Measurements from ENCODE around the gene CMKLR1.

CMKLR1 gene

DNA sequence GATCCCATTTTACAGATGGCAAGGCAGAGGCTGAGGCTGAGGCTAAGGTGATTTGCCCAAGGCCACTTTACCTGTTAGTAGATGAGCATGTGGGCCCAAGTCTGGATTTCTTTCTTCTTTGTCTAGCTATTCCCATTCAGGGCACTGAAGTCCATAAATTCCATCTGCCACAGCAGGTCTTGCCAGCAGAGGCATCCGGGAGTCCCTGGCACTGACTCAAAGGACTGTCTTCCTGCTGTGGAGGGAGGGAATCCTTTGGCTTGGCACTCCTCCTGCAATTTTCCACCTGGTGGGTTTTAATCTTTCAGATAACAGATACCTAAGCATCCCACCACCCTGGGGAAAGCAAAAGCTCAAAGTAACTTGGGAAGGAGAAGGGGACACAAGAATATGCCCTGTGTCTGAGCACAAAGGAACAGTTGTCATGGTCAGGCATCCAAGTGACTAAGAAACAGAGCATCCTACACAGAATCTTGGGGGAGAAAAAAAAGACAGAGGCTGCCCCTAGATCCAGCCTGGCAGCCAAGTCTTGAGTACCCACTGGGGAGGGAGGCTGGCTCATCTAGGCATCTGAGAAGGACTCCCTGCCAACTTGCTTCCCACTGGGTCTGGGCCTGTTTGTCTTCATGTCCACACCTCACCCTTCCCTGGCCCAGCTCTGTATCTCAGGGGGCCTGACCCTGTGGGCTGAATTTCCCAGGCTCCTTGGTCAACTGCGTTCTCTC, 35.6 kb upstream of the CMKLR1 start:
- H3K36me3 ChIP-seq (ENCODE audit: control insufficient read depth, insufficient read depth, low read length), result no peaks in the 10 kb centered on the region
- no peaks in the 10 kb centered on the region for H3K4me1 ChIP-seq (ENCODE audit: control insufficient read depth, insufficient read depth, low read length, poor library complexity, severe bottlenecking)
- WGBS, 2 experiments (ENCODE audit: insufficient coverage in 2 of 2), result no CpG with 5 or more reads among the region's 2 CpGs
- no peak overlapping the region for H3K27ac ChIP-seq (ENCODE audit: low read depth, low read length, severe bottlenecking)
- no peak overlapping the region for H3K4me3 ChIP-seq (ENCODE audit: extremely low read depth, insufficient read depth, low read length, poor library complexity, severe bottlenecking)
- peaks cover 19% of the 10 kb centered on the region for H3K9me3 ChIP-seq (ENCODE audit: control insufficient read depth, low read length)

DNA sequence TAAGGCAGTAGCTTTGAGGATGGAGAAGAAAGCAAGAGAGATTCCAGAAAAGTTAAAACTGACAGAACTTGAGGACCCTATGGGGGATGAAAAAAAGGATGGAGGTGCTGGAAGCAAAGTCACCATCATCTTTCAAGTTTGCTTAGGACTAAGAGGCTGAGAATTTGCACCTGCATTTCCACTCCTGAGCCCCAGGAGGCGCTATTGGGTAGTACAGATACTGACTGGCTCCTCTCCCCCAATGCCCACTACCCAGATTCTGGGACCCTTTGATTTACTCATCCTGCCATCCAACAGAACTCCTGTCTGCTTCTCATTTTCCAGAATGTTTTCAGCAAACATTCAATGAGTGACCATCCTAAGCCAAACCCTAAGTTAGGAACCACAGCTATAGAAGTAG, 34.0 kb upstream of the CMKLR1 start:
- Histone ChIP-seq H3K27ac (ENCODE audit: low read depth, low read length, severe bottlenecking) (no peak overlapping the region), H3K4me1 (ENCODE audit: control insufficient read depth, insufficient read depth, low read length, poor library complexity, severe bottlenecking) (no peaks in the 10 kb centered on the region), H3K4me3 (ENCODE audit: extremely low read depth, insufficient read depth, low read length, poor library complexity, severe bottlenecking) (no peak overlapping the region), H3K36me3 (ENCODE audit: control insufficient read depth, insufficient read depth, low read length) (no peaks in the 10 kb centered on the region), H3K9me3 (ENCODE audit: control insufficient read depth, low read length) (peaks cover 19% of the 10 kb centered on the region)
- WGBS, 2 experiments (ENCODE audit: insufficient coverage in 2 of 2), result 86% methylated on average over 1 of the region's 1 CpG

DNA sequence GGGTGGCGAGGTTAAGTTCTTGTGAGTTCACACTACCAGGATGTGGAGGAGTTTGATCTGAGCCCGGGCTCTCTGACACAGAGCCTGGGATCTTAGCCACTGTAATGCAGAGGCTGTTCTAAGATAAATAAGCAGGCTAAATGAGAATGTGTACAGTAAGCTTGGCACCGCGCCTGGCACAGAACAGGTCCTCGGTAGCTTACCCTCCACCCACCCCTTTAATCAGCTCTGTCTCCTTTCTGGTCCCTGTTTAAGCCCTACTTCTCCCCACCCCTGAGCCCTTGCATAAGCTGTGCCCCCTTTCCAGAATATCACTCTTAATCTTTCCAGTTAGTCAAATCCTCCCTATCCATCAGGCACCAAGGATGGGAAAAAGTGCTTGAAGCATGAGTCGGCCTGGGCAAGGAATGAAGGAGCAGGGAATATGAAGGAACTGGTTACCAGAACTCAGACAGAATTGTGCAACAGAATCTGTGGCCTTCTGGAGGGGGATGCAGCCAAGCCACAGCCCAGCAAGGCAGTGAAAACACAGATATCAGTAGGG, 32.8 kb upstream of the CMKLR1 start:
- H3K36me3 ChIP-seq (ENCODE audit: control insufficient read depth, insufficient read depth, low read length), result no peaks in the 10 kb centered on the region
- no peak overlapping the region for H3K4me3 ChIP-seq (ENCODE audit: extremely low read depth, insufficient read depth, low read length, poor library complexity, severe bottlenecking)
- WGBS, 2 experiments (ENCODE audit: insufficient coverage in 2 of 2), result 78 to 89% methylated on average over 3 to 6 of the region's 6 CpGs
- peaks cover 19% of the 10 kb centered on the region for H3K9me3 ChIP-seq (ENCODE audit: control insufficient read depth, low read length)
- no peaks in the 10 kb centered on the region for H3K4me1 ChIP-seq (ENCODE audit: control insufficient read depth, insufficient read depth, low read length, poor library complexity, severe bottlenecking)
- H3K27ac ChIP-seq (ENCODE audit: low read depth, low read length, severe bottlenecking), result no peak overlapping the region

- 86 to 100% methylated on average over 1 to 2 of the region's 5 CpGs for WGBS, 2 experiments (ENCODE audit: insufficient coverage in 2 of 2)
- Histone ChIP-seq H3K27ac (ENCODE audit: low read depth, low read length, severe bottlenecking) (no peak overlapping the region), H3K9me3 (ENCODE audit: control insufficient read depth, low read length) (peaks cover 15% of the 10 kb centered on the region), H3K36me3 (ENCODE audit: control insufficient read depth, insufficient read depth, low read length) (no peaks in the 10 kb centered on the region), H3K4me3 (ENCODE audit: extremely low read depth, insufficient read depth, low read length, poor library complexity, severe bottlenecking) (no peak overlapping the region), H3K4me1 (ENCODE audit: control insufficient read depth, insufficient read depth, low read length, poor library complexity, severe bottlenecking) (no peaks in the 10 kb centered on the region)
Observed at GRCh38 chr12:108370415-108370814, 31.3 kb upstream of the CMKLR1 start.

DNA sequence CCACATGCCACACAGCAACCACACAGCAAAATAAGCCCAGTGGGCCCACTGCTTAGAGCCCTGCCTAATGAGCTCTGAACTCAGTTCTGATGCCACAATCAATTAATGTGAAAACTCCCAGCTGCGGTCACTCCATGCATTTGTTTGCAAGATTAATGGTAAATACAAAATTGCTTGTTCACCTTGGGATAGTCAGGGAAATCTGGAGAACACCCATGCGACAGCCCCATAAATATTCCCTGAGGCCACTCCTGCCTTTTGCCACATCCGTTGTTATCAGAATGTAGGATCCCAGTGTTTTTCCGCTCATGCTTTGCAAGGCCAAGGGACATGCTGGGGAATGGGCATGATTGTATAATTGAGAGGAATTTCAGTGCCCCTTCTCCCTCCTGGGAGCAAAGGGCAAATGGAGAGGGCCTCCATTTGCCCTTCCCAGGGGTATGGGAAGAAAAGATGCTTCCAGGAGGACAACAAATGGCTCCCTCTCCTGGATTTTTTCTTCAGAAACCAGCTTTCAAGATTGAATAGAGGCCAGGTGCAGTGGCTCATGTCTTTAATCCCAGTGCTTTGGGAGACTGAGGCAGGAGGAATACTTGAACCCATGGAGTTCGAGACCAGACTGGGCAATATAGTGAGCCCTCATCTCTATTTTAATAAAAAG, 30.8 kb upstream of the CMKLR1 start:
- Histone ChIP-seq H3K9me3 (ENCODE audit: control insufficient read depth, low read length) (peaks cover 12% of the 10 kb centered on the region), H3K27ac (ENCODE audit: low read depth, low read length, severe bottlenecking) (no peak overlapping the region), H3K36me3 (ENCODE audit: control insufficient read depth, insufficient read depth, low read length) (no peaks in the 10 kb centered on the region), H3K4me3 (ENCODE audit: extremely low read depth, insufficient read depth, low read length, poor library complexity, severe bottlenecking) (no peak overlapping the region), H3K4me1 (ENCODE audit: control insufficient read depth, insufficient read depth, low read length, poor library complexity, severe bottlenecking) (no peaks in the 10 kb centered on the region)
- 83 to 97% methylated on average over 3 of the region's 5 CpGs for WGBS, 2 experiments (ENCODE audit: insufficient coverage in 2 of 2)

- Histone ChIP-seq H3K4me1 (ENCODE audit: control insufficient read depth, insufficient read depth, low read length, poor library complexity, severe bottlenecking) (no peaks in the 10 kb centered on the region), H3K36me3 (ENCODE audit: control insufficient read depth, insufficient read depth, low read length) (no peaks in the 10 kb centered on the region)
- 80% methylated on average over 1 of the region's 2 CpGs; no CpG with 5 or more reads in 1 of the 2 experiments for WGBS, 2 experiments (ENCODE audit: insufficient coverage in 2 of 2)
Observed at GRCh38 chr12:108368089-108368488, 29.0 kb upstream of the CMKLR1 start.

DNA sequence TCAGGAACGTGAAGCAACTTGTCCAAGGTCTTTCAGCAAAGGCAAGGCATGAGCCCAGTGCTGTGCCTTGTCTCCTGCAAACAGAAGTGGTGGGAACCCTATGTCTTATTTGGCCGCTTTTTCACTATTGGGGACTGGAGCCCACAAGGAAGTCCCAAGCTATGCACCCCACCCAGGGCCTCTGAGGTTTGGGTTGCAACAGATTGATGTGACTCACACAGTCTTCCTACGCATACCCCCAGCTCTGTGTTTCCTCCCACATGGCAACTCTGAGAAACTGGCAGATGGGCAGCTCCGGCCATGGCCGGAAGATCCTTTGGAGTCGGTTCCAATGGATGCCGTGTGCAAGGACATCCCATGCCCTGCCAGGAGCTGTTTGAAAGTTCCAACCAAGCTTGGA, 28.3 kb upstream of the CMKLR1 start:
- no peak overlapping the region for H3K27ac ChIP-seq (ENCODE audit: low read depth, low read length, severe bottlenecking)
- H3K9me3 ChIP-seq (ENCODE audit: control insufficient read depth, low read length), result no peaks in the 10 kb centered on the region
- H3K4me1 ChIP-seq (ENCODE audit: control insufficient read depth, insufficient read depth, low read length, poor library complexity, severe bottlenecking), result no peaks in the 10 kb centered on the region
- H3K36me3 ChIP-seq (ENCODE audit: control insufficient read depth, insufficient read depth, low read length), result no peaks in the 10 kb centered on the region
- WGBS, 2 experiments (ENCODE audit: insufficient coverage in 2 of 2), result 93 to 98% methylated on average over 6 to 7 of the region's 7 CpGs
- H3K4me3 ChIP-seq (ENCODE audit: extremely low read depth, insufficient read depth, low read length, poor library complexity, severe bottlenecking), result no peak overlapping the region

More at GRCh38 chr12:108368089-108368488, 29.0 kb upstream of the CMKLR1 start:
- Histone ChIP-seq H3K27ac (ENCODE audit: low read depth, low read length, severe bottlenecking) (no peak overlapping the region), H3K4me3 (ENCODE audit: extremely low read depth, insufficient read depth, low read length, poor library complexity, severe bottlenecking) (no peak overlapping the region), H3K9me3 (ENCODE audit: control insufficient read depth, low read length) (peaks cover under 1% of the 10 kb centered on the region)

DNA sequence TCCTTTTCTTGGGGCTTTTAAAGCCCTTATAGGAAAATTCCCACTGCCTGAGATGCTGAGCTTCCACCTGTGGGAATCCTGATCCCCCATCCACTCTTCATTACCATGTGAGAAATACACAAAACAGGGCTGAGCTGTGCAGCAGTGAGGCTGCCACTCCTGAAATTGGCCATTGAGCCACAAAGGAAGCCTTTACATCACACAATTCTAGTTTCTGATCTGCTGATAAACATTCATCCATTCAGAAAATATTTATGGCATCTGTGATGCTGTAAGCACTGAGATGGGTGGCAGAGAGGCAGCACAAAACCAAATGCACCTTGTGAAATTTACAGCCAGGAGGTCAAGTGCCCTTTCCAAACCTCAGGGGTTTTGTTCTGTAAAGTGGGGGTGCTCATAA, 26.2 kb upstream of the CMKLR1 start:
- Histone ChIP-seq H3K27ac (ENCODE audit: low read depth, low read length, severe bottlenecking) (no peak overlapping the region), H3K9me3 (ENCODE audit: control insufficient read depth, low read length) (no peaks in the 10 kb centered on the region), H3K36me3 (ENCODE audit: control insufficient read depth, insufficient read depth, low read length) (no peaks in the 10 kb centered on the region), H3K4me1 (ENCODE audit: control insufficient read depth, insufficient read depth, low read length, poor library complexity, severe bottlenecking) (peaks cover 2% of the 10 kb centered on the region), H3K4me3 (ENCODE audit: extremely low read depth, insufficient read depth, low read length, poor library complexity, severe bottlenecking) (no peak overlapping the region)

DNA sequence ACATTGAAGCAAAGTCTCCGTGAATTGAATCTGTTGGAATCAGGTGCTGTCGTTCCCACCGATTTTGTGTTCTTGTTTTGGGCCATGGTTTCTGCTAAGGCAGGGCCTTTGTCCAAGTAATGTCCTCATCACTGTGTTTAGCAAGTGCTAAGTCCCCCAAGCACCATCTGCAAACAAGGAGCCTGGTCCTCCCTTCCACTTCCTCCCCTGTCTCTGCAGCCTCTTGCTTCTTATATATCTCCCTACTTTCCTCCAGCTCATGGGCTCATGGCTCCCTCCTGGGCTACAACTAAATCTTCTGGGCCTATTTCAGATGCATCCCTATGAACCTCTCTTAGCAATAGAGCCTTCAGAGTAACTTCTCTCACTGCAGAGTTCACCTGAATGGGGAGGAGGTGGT, 25.8 kb upstream of the CMKLR1 start:
- Histone ChIP-seq H3K27ac (ENCODE audit: low read depth, low read length, severe bottlenecking) (no peak overlapping the region), H3K36me3 (ENCODE audit: control insufficient read depth, insufficient read depth, low read length) (no peaks in the 10 kb centered on the region), H3K4me1 (ENCODE audit: control insufficient read depth, insufficient read depth, low read length, poor library complexity, severe bottlenecking) (peaks cover 4% of the 10 kb centered on the region), H3K4me3 (ENCODE audit: extremely low read depth, insufficient read depth, low read length, poor library complexity, severe bottlenecking) (no peak overlapping the region), H3K9me3 (ENCODE audit: control insufficient read depth, low read length) (no peaks in the 10 kb centered on the region)
- WGBS, 2 experiments (ENCODE audit: insufficient coverage in 2 of 2), result 86 to 90% methylated on average over 3 of the region's 3 CpGs

DNA sequence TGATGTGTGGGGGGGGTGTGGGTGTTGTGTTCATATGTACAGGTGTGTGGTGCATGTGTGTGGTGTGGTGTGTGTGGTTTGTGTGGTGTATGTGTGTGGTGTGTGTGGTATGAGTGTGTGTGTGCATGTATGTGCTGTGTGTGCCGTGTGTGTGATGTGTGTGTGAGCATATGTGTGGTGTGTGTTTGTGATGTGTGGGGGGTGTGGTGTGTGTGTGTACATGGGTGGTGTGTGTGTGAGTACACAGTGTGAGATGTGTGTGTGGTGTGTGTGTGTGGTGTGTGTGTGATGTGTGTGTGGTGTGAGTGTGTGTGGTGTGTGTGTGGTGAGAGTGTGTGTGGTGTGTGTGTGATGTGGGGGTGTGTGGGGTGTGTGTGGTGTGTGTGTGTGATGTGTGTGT, 24.5 kb upstream of the CMKLR1 start:
- WGBS, 2 experiments (ENCODE audit: insufficient coverage in 2 of 2), result 40 to 60% methylated on average over 1 of the region's 1 CpG
- no peaks in the 10 kb centered on the region for H3K9me3 ChIP-seq (ENCODE audit: control insufficient read depth, low read length)
- no peak overlapping the region for H3K4me3 ChIP-seq (ENCODE audit: extremely low read depth, insufficient read depth, low read length, poor library complexity, severe bottlenecking)
- H3K27ac ChIP-seq (ENCODE audit: low read depth, low read length, severe bottlenecking), result no peak overlapping the region
- H3K4me1 ChIP-seq (ENCODE audit: control insufficient read depth, insufficient read depth, low read length, poor library complexity, severe bottlenecking), result peaks cover 4% of the 10 kb centered on the region
- H3K36me3 ChIP-seq (ENCODE audit: control insufficient read depth, insufficient read depth, low read length), result no peaks in the 10 kb centered on the region

DNA sequence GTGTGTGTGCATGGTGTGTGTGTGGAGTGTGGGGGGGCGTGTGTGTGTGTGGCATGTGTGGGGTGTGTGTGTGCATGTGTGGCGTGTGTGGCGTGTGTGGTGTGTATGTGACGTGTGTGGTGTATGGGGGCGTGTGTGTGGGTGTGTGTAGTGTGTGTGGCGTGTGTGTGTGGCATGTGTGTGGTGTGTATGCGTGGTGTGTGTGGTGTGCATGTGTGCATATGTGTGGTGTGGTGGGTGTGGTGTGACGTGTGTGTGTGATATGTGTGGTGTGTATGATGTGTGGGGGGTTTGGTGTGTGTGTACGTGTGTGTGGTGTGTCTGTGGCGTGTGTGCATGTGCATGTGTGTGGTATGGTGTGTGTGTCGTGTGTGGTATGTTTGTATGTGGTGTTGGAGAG, 24.1 kb upstream of the CMKLR1 start:
- 73 to 75% methylated on average over 10 of the region's 11 CpGs for WGBS, 2 experiments (ENCODE audit: insufficient coverage in 2 of 2)

More for the DNA sequence above, 24.1 kb upstream of the CMKLR1 start:
- Histone ChIP-seq H3K9me3 (ENCODE audit: control insufficient read depth, low read length) (no peaks in the 10 kb centered on the region), H3K4me3 (ENCODE audit: extremely low read depth, insufficient read depth, low read length, poor library complexity, severe bottlenecking) (no peak overlapping the region), H3K27ac (ENCODE audit: low read depth, low read length, severe bottlenecking) (no peak overlapping the region), H3K4me1 (ENCODE audit: control insufficient read depth, insufficient read depth, low read length, poor library complexity, severe bottlenecking) (peaks cover 4% of the 10 kb centered on the region), H3K36me3 (ENCODE audit: control insufficient read depth, insufficient read depth, low read length) (no peaks in the 10 kb centered on the region)

All from mesodermal cell (in vitro differentiated cells).